ENCODE results near the gene APH1B.

DNA sequence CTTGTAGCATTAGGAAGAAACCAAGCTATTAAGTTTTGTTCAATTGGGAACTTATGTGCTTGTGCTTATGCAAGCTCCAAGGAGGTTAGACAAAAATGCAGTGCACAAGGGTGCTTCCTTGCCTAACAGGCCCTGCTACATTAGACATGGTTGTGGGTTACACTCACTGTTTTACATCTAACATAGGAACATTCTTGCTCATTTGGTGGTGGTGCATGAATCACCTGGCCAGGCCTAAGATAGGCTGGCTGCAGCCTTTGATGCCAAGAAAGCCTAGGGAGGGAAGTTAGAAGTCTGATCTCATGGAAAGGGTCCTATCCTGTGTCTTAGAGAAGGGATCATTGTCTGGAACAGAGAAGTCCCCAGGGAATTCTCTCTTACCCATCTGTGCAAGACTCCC, 60.8 kb downstream of the APH1B start:
- TF ChIP-seq, protein P1, sequence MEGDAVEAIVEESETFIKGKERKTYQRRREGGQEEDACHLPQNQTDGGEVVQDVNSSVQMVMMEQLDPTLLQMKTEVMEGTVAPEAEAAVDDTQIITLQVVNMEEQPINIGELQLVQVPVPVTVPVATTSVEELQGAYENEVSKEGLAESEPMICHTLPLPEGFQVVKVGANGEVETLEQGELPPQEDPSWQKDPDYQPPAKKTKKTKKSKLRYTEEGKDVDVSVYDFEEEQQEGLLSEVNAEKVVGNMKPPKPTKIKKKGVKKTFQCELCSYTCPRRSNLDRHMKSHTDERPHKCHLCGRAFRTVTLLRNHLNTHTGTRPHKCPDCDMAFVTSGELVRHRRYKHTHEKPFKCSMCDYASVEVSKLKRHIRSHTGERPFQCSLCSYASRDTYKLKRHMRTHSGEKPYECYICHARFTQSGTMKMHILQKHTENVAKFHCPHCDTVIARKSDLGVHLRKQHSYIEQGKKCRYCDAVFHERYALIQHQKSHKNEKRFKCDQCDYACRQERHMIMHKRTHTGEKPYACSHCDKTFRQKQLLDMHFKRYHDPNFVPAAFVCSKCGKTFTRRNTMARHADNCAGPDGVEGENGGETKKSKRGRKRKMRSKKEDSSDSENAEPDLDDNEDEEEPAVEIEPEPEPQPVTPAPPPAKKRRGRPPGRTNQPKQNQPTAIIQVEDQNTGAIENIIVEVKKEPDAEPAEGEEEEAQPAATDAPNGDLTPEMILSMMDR (IDR thresholded peaks at IDR 0.05) = no peak
- TF ChIP-seq POLR2AphosphoS5 (IDR thresholded peaks at IDR 0.05; ENCODE audit: insufficient read depth in 1 of 2, low read depth in 1 of 2) = no peak
